Gastroesophageal sphincter (tissue), 4 donors: ENCODE data around the gene MGAT5B. TPM values are rescaled to one million over a fixed set of nuclear protein-coding genes. Genes with fewer than 3 reads are reported as not detected.
"Not testable (repeated sequence)": the region's sequence is repeated elsewhere in the genome, so short reads cannot be mapped to it uniquely, and the experiment has no call there.

ENCODE experiments used
- ATAC-seq: fragments of 150-250 bp; one replicate; pipeline ENCODE4 v1.9.1; 2016; ENCODE audit warnings: mild to moderate bottlenecking, moderate library complexity
- H3K27ac ChIP-seq, 4 donors: fragments of 200-600 bp; sonication (generic) in 3 of 4; 1 replicate in 3 of 4; 2 replicates in 1 of 4; pipeline ENCODE4 v1.5.1; 2016 to 2019
- H3K27me3 ChIP-seq: fragments of 200-600 bp; sonication (generic); one replicate; pipeline ENCODE4 v1.5.1; 2019
- H3K36me3 ChIP-seq, 2 donors: fragments of 200-600 bp; sonication (generic); one replicate each; pipeline ENCODE4 v1.5.1; 2019; ENCODE audit warnings: control low read depth in 1 of 2
- H3K4me1 ChIP-seq, 3 donors: fragments of 200-600 bp; sonication (generic); 1 replicate in 2 of 3; 2 replicates in 1 of 3; pipeline ENCODE4 v1.5.1; 2016 to 2019; ENCODE audit warnings: control low read depth in 2 of 3
- H3K4me3 ChIP-seq, 2 donors: fragments of 200-600 bp; sonication (generic); one replicate each; pipeline ENCODE4 v1.5.1; 2019; ENCODE audit warnings: mild to moderate bottlenecking in 1 of 2, moderate library complexity in 1 of 2
- H3K9me3 ChIP-seq, 3 donors: fragments of 200-600 bp; sonication (generic); one replicate each; pipeline ENCODE4 v1.5.1; 2017 to 2019; ENCODE audit warnings: control low read depth in 2 of 3
- EP300 ChIP-seq: sonication (generic); formaldehyde crosslinking; IDR thresholded peaks from one replicate; pipeline ENCODE4 v1.6.1; 2017; ENCODE audit warnings: antibody characterized with exemption, mild to moderate bottlenecking
- POLR2A ChIP-seq, 2 donors: fragments of 450-650 bp; IDR thresholded peaks; one replicate each; pipeline ENCODE4 v1.6.1; 2017; ENCODE audit warnings: antibody characterized with exemption in 2 of 2, mild to moderate bottlenecking in 2 of 2, moderate library complexity in 1 of 2
- POLR2AphosphoS5 ChIP-seq: sonication (generic); formaldehyde crosslinking; IDR thresholded peaks from one replicate; pipeline ENCODE4 v1.6.1; 2017; ENCODE audit warnings: antibody characterized with exemption
- WGBS, 2 donors: methylation state at CpG; one replicate each; pipeline ENCODE4 v1.1.5; 2018; ENCODE audit warnings: low coverage in 1 of 2; 5-methylcytosine and 5-hydroxymethylcytosine counted together
- total RNA-seq, 4 donors: library from RNA; depleted of rRNA; stranded (reverse); fragments of >200 nt; gene quantifications; one replicate each; pipeline ENCODE4 v1.1.0, GENCODE V29; 2016
- TF ChIP-seq, protein P1 (sequence below), 4 experiments: fragments of 200-600 bp in 2 of 4; fragments of 450-650 bp in 2 of 4; sonication (generic) in 1 of 4; IDR thresholded peaks; one replicate each; pipeline ENCODE4 v1.5.1; 2017 to 2019; ENCODE audit warnings: antibody characterized with exemption in 4 of 4, mild to moderate bottlenecking in 2 of 4, moderate library complexity in 2 of 4

The MGAT5B gene
- total RNA-seq, 4 donors from 2014 or later = 0.12 to 0.81 (median 0.29) TPM

DNA sequence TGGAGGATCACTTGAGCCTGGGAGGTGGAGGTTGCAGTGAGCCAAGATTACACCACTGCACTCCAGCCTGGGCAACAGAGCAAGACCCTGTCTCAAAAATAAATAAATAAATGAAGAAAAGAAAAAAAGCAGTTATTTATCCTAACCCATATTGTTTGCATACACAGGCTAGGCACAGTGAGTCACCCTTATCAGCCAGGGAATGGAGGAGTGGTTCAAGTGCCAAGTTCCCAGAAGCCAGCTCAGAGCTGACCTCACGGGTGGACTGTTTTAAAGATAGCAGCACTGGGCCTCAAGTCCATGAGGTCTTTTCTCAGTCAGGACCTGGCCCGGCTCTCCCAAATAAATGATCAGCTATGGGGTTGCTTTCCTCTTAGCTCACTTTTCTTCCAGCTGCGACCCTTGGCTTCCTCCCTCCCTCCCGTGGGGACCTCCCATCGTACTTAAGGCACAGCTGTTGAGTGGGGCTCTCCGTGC lies 22.6 kb upstream of the MGAT5B start:
- Histone ChIP-seq H3K36me3 (no peaks in the 10 kb centered on the region), H3K9me3 (no peaks in the 10 kb centered on the region), H3K27ac (no peak overlapping the region), H3K27me3 (peaks cover 72% of the 10 kb centered on the region), H3K4me3 (no peak overlapping the region), H3K4me1 (peaks cover 0 to 9% (median 0%) of the 10 kb centered on the region in 3 donors)
- no peak for ATAC-seq
- 29% methylated on average over 1 to 6 of the region's 6 CpGs for WGBS, 2 donors
- TF ChIP-seq POLR2A (IDR thresholded peaks at IDR 0.05) = no peak
- no peak for TF ChIP-seq EP300
- TF ChIP-seq, protein P1, sequence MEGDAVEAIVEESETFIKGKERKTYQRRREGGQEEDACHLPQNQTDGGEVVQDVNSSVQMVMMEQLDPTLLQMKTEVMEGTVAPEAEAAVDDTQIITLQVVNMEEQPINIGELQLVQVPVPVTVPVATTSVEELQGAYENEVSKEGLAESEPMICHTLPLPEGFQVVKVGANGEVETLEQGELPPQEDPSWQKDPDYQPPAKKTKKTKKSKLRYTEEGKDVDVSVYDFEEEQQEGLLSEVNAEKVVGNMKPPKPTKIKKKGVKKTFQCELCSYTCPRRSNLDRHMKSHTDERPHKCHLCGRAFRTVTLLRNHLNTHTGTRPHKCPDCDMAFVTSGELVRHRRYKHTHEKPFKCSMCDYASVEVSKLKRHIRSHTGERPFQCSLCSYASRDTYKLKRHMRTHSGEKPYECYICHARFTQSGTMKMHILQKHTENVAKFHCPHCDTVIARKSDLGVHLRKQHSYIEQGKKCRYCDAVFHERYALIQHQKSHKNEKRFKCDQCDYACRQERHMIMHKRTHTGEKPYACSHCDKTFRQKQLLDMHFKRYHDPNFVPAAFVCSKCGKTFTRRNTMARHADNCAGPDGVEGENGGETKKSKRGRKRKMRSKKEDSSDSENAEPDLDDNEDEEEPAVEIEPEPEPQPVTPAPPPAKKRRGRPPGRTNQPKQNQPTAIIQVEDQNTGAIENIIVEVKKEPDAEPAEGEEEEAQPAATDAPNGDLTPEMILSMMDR (IDR thresholded peaks at IDR 0.05) = no peak
- no peak for TF ChIP-seq POLR2AphosphoS5

DNA sequence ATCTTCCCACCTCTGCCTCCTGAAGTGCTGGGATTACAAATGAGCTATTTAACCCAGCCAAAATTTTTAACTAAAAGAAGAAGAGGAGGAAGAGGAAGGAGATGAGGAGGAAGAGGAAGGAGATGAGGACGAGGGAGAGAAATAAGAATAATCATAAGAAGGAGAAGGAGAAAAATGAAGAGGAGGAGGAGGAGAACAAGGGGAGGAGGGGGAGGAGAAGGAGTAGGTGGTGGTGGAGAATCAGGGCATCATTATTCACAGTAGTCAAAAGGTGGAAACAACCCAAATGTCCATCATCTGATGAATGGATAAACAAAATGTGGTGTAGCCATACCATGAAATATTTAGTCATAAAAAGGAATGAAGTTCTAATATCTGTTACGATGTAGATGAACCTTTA lies 21.2 kb upstream of the MGAT5B start:
- no peak overlapping the region for H3K27ac ChIP-seq
- no peak for ATAC-seq
- TF ChIP-seq EP300 (no peak), POLR2A (IDR thresholded peaks at IDR 0.05) (no peak), POLR2AphosphoS5 (no peak)
- TF ChIP-seq, protein P1 (IDR thresholded peaks at IDR 0.05) = no peak
- WGBS, 2 donors = 54 to 69% methylated on average over 2 of the region's 2 CpGs
- H3K27me3 ChIP-seq = peaks cover 72% of the 10 kb centered on the region
- H3K9me3 ChIP-seq = no peaks in the 10 kb centered on the region
- H3K4me3 ChIP-seq = no peak overlapping the region
- H3K4me1 ChIP-seq = peaks cover 0 to 1% (median 0%) of the 10 kb centered on the region in 3 donors
- no peaks in the 10 kb centered on the region for H3K36me3 ChIP-seq

DNA sequence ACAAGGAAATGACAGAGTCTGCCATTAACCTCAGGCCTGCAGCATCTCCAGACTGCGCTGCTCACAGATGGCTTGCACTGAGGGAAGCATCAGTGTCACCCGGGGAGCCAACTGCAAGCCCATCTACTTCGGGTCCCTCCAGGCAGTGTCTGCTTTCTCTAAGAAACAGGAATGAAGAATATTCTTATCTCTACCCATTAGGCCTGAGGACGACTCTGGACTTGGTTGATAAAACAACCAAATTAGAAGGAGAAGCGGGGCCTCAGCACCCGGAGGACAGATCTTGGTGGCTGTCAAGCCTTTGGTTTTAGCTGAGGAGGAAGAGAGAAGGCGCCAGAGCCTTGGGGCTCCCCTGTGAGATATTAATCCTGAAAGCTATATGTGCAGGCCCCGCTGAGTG lies 19.5 kb upstream of the MGAT5B start:
- TF ChIP-seq EP300 = no peak
- TF ChIP-seq POLR2AphosphoS5 = no peak
- no peak for TF ChIP-seq POLR2A (IDR thresholded peaks at IDR 0.05)
- TF ChIP-seq, protein P1 (IDR thresholded peaks at IDR 0.05) = no peak
- no peak overlapping the region for H3K4me3 ChIP-seq
- H3K4me1 ChIP-seq = no peaks in the 10 kb centered on the region
- WGBS, 2 donors = 100% methylated on average over 1 of the region's 8 CpGs; no CpG with 5 or more reads in 1 of the 2 donors
- H3K27me3 ChIP-seq = peaks cover 63% of the 10 kb centered on the region
- ATAC-seq = no peak
- no peak overlapping the region for H3K27ac ChIP-seq
- no peaks in the 10 kb centered on the region for H3K36me3 ChIP-seq
- H3K9me3 ChIP-seq = no peaks in the 10 kb centered on the region

DNA sequence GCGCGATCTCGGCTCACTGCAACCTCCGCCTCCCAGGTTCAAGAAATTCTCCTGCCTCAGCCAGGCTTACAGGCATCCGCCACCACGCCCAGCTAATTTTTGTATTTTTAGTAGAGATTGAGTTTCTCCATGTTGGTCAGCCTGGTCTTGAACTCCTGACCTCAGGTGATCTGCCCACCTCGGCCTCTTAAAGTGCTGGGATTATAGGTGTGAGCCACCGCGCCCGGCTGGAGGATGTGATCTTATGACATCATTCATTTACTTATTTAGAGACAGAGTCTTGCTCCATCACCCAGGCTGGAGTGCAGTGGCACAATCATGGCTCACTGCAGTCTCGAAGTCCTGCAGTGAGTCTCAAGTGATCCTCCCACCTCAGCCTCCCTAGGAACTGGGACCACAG lies 19.0 kb upstream of the MGAT5B start:
- H3K4me1 ChIP-seq, H3K9me3 ChIP-seq, H3K4me3 ChIP-seq, H3K36me3 ChIP-seq, ATAC-seq, H3K27ac ChIP-seq: not testable (repeated sequence)
- 91 to 97% methylated on average over 5 to 9 of the region's 11 CpGs for WGBS, 2 donors
- peaks cover 63% of the 10 kb centered on the region for H3K27me3 ChIP-seq

DNA sequence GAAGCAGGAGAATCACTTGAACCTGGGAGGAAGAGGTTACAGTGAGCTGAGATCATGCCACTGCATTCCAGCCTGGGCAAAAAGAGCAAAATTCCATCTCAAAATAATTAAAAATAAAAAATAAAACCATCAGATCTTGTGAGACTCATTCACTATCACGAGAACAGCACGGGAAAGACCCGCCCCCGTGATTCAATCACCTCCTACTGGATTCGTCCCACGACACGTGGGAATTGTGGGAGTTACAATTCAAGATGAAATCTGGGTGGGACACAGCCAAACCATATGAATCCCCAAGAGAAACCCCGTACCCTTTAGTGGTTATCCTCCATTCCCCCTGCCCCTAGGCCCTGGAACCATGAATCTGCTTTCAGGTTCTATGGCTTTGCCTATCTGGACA lies 15.4 kb upstream of the MGAT5B start:
- Histone ChIP-seq H3K4me1 (no peaks in the 10 kb centered on the region), H3K36me3 (no peaks in the 10 kb centered on the region), H3K27ac (no peak overlapping the region), H3K27me3 (peaks cover 70% of the 10 kb centered on the region), H3K9me3 (no peaks in the 10 kb centered on the region), H3K4me3 (no peak overlapping the region)
- ATAC-seq = no peak
- no peak for TF ChIP-seq POLR2A (IDR thresholded peaks at IDR 0.05)
- TF ChIP-seq, protein P1 (IDR thresholded peaks at IDR 0.05) = no peak
- TF ChIP-seq POLR2AphosphoS5 = no peak
- TF ChIP-seq EP300 = no peak
- 57 to 64% methylated on average over 8 of the region's 8 CpGs for WGBS, 2 donors
